ENCODE data around the gene FOXK1. TPM values are rescaled to one million over a fixed set of nuclear protein-coding genes. Genes with fewer than 3 reads are reported as not detected.

Gene FOXK1
- total and polyA plus RNA-seq, 2 of the 13 experiments (the other 11 are each of a cell fraction or from before 2014, with no cell fraction given), result 4.6 to 8.8 TPM

GRCh38 chr7:4817178-4817901, 135.2 kb downstream of the FOXK1 start:
- H2AFZ ChIP-seq (ENCODE audit: low read length), result no peak overlapping the region
- peaks cover 7% of the 10 kb centered on the region; the same call in 1 of the 2 replicates for H3K4me1 ChIP-seq (ENCODE audit: insufficient read depth, low read length)
- no peaks in the 10 kb centered on the region for H4K20me1 ChIP-seq (ENCODE audit: insufficient read depth, low read length)
- no peak overlapping the region for H3K27ac ChIP-seq (ENCODE audit: extremely low read length, insufficient read depth, low read length)
- in situ Hi-C loops (cut with HindIII; ENCODE audit: extremely low pct_ligation_motif_present, low pct_unique_long_range_greater_than_20kb) (no loop called here), intact Hi-C loops (cut with micrococcal nuclease; ENCODE audit: unreplicated experiment) (no loop called here)
- H3K9ac ChIP-seq (ENCODE audit: insufficient read depth, low read depth, low read length), result no peak overlapping the region
- ChIA-PET CTCF (ENCODE audit: low intra/inter-chr PET ratio, low total read pairs) (no interaction called here), POLR2A (no interaction called here)
- no TSS peak for BruUV-seq (replicated peaks)
- H3K4me2 ChIP-seq (ENCODE audit: low read depth, low read length), result no peak overlapping the region
- 53% methylated on average over 23 of the region's 38 CpGs for WGBS (ENCODE audit: low lambda C conversion rate)
- FAIRE-seq, result no peak
- no peaks in the 10 kb centered on the region for H3K9me3 ChIP-seq (ENCODE audit: low read length)
- no peak for ATAC-seq
- H3K36me3 ChIP-seq (replicated peaks in 1 of 2; ENCODE audit: control insufficient read depth in 1 of 2, insufficient read depth in 2 of 2, low read length in 2 of 2), result no peaks in the 10 kb centered on the region
- peaks cover 11 to 76% of the 10 kb centered on the region in 2 experiments for H3K27me3 ChIP-seq (ENCODE audit: control insufficient read depth in 1 of 2, insufficient read depth in 2 of 2, low read length in 2 of 2)
- DNase-seq (ENCODE audit: low spot score), result no peak
- TF ChIP-seq TRIM22 (IDR thresholded peaks at IDR 0.05), result no peak
- no peak for TF ChIP-seq ZNF546 (CRISPR knock-in tag; conservative IDR thresholded peaks at IDR 0.05)
- no peak for TF ChIP-seq HBP1 (CRISPR knock-in tag; IDR thresholded peaks at IDR 0.05; ENCODE audit: low read depth)
- TF ChIP-seq ZNF33A (CRISPR knock-in tag; IDR thresholded peaks at IDR 0.05; ENCODE audit: borderline replicate concordance), result no peak
- H3K4me3 ChIP-seq (replicated peaks in 1 of 3; ENCODE audit: insufficient read depth in 1 of 3, low read depth in 2 of 3, low read length in 3 of 3), result no peak overlapping the region
- no peaks in the 10 kb centered on the region for H3K79me2 ChIP-seq (ENCODE audit: insufficient read depth, low read length)

Data from HepG2 (cell line).